Keratinocyte (primary cell): ENCODE data around the gene KIF1B.

Experiments used
- CTCF ChIP-seq, 3 experiments: IDR thresholded peaks in 1 of 3; conservative IDR thresholded peaks in 1 of 3; optimal IDR thresholded peaks in 1 of 3; 2 replicates in 2 of 3; 3 replicates in 1 of 3; pipeline versions ENCODE3 to v1.5.1; 2011; ENCODE audit warnings: low read length in 3 of 3, mild to moderate bottlenecking in 3 of 3, moderate library complexity in 2 of 3, control low read depth in 1 of 3, inconsistent platforms in 1 of 3; ENCODE audit not compliant: insufficient read depth in 2 of 3; ENCODE audit errors: extremely low read depth in 1 of 3
- EZH2 ChIP-seq: IDR thresholded peaks from one replicate; pipeline ENCODE4 v1.6.1; 2012; ENCODE audit warnings: inconsistent platforms, mild to moderate bottlenecking, low read length, moderate library complexity

DNA sequence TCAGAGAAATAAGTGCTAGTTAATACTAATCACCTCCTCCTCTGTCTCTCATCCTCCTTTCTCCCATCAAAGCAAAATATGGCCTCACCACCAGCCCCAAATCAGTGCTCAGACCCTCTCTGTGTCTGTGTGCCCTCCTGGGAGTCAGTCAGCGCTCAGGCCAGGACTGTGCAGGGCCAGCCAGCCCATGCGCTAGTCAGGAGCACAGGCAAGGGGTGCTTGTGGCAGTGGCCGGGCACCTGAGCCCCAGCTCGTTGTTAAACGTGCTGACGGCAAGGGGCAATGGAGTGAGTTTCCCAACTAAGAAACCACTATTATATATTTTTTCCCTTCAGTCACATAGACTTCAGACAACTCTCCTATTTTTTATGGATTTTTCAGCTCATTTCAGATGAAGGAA, 169.3 kb downstream of the KIF1B start:
- TF ChIP-seq CTCF (optimal IDR thresholded peaks at IDR 0.05 in 1 of 3, IDR thresholded peaks at IDR 0.05 in 1 of 3, conservative IDR thresholded peaks at IDR 0.05 in 1 of 3; ENCODE audit: extremely low read depth in 1 of 3, insufficient read depth in 2 of 3, low read length in 3 of 3) (no peak), EZH2 (no peak)
